ENCODE results near the gene RNFT2. TPM values are rescaled to one million over a fixed set of nuclear protein-coding genes. Genes with fewer than 3 reads are reported as not detected.

RNFT2 gene
- polyA plus RNA-seq, 1 donor from 2014 or later, result 20.6 TPM

- no peak overlapping the region for H3K4me2 ChIP-seq (ENCODE audit: low read length)
- H3K9me3 ChIP-seq (ENCODE audit: low read length), result no peaks in the 10 kb centered on the region
- H3K9me2 ChIP-seq (ENCODE audit: insufficient read depth, low read length), result no peaks in the 10 kb centered on the region
- H3K36me3 ChIP-seq (ENCODE audit: insufficient read depth, low read length), result no peaks in the 10 kb centered on the region
- H3K4me3 ChIP-seq (ENCODE audit: low read length), result no peak overlapping the region
- no peaks in the 10 kb centered on the region for H3K27me3 ChIP-seq (ENCODE audit: insufficient read depth, low read depth, low read length)
- no peak overlapping the region for H3K9ac ChIP-seq (ENCODE audit: low read length)
- H3K27ac ChIP-seq (ENCODE audit: low read length), result no peak overlapping the region
- H3K79me2 ChIP-seq (replicated peaks; ENCODE audit: insufficient read depth, low read length), result no peaks in the 10 kb centered on the region
- H4K20me1 ChIP-seq (ENCODE audit: insufficient read depth), result no peaks in the 10 kb centered on the region
- TF ChIP-seq REST (IDR thresholded peaks at IDR 0.05; ENCODE audit: borderline replicate concordance) (no peak), RAD21 (conservative IDR thresholded peaks at IDR 0.05) (no peak), POLR2AphosphoS5 (IDR thresholded peaks at IDR 0.05) (no peak), SMC3 (conservative IDR thresholded peaks at IDR 0.05; ENCODE audit: poor library complexity) (no peak), TAF1 (IDR thresholded peaks at IDR 0.05; ENCODE audit: low read depth) (no peak), EP300 (conservative IDR thresholded peaks at IDR 0.05; ENCODE audit: poor library complexity, severe bottlenecking) (no peak), EZH2 (IDR thresholded peaks at IDR 0.05; ENCODE audit: borderline replicate concordance, insufficient read depth, low read length, poor library complexity, severe bottlenecking) (no peak), CTCF (IDR thresholded peaks at IDR 0.05; ENCODE audit: poor library complexity, severe bottlenecking) (no peak), MXI1 (conservative IDR thresholded peaks at IDR 0.05; ENCODE audit: poor library complexity, severe bottlenecking) (no peak)
- H3F3A ChIP-seq (ENCODE audit: insufficient read depth, low read length, poor library complexity, severe bottlenecking), result no peaks in the 10 kb centered on the region
- H2AFZ ChIP-seq (ENCODE audit: low read depth, low read length), result no peak overlapping the region
Measured at GRCh38 chr12:116890330-116890729, 152.2 kb downstream of the RNFT2 start.

- Histone ChIP-seq H3F3A (ENCODE audit: insufficient read depth, low read length, poor library complexity, severe bottlenecking) (no peaks in the 10 kb centered on the region), H3K36me3 (ENCODE audit: insufficient read depth, low read length) (no peaks in the 10 kb centered on the region), H3K4me2 (ENCODE audit: low read length) (no peak overlapping the region), H4K20me1 (ENCODE audit: insufficient read depth) (no peaks in the 10 kb centered on the region), H3K9me2 (ENCODE audit: insufficient read depth, low read length) (no peaks in the 10 kb centered on the region), H3K9me3 (ENCODE audit: low read length) (no peaks in the 10 kb centered on the region), H3K79me2 (replicated peaks; ENCODE audit: insufficient read depth, low read length) (no peaks in the 10 kb centered on the region), H3K9ac (ENCODE audit: low read length) (no peak overlapping the region), H3K27ac (ENCODE audit: low read length) (no peak overlapping the region), H3K4me3 (ENCODE audit: low read length) (no peak overlapping the region), H3K27me3 (ENCODE audit: insufficient read depth, low read depth, low read length) (no peaks in the 10 kb centered on the region), H2AFZ (ENCODE audit: low read depth, low read length) (no peak overlapping the region)
- TF ChIP-seq MXI1 (conservative IDR thresholded peaks at IDR 0.05; ENCODE audit: poor library complexity, severe bottlenecking), result no peak
Measured at GRCh38 chr12:116891019-116891418, 152.9 kb downstream of the RNFT2 start.

Data from neural cell (in vitro differentiated cells).